ENCODE data around the gene SLC35F3. TPM values are rescaled to one million over a fixed set of nuclear protein-coding genes. Genes with fewer than 3 reads are reported as not detected.

SLC35F3 gene
- total RNA-seq = not detected in 2 replicates

GRCh38 chr1:233904633-233905415 is at the start of gene SLC35F3:
Gene SLC35F3, plus strand, starts transcription at chr1:233904676.

GRCh38 chr1:234373064-234373958 is 468.8 kb downstream of the SLC35F3 start, which contains the start of gene COA6:
Gene COA6, plus strand, starts transcription at chr1:234373456. Its CDS starts 11 bp downstream, at chr1:234373467.

Data from aortic smooth muscle cell (primary cell).